ENCODE results near the gene RHOJ. TPM values are rescaled to one million over a fixed set of nuclear protein-coding genes. Genes with fewer than 3 reads are reported as not detected.
A peak's percentile ranks its signal among the peaks of the same experiment; 100 is the strongest.

Gene RHOJ
- total and polyA plus RNA-seq, 10 of the 15 experiments (the other 5 are each of a cell fraction or from before 2014, with no cell fraction given) = not detected

DNA sequence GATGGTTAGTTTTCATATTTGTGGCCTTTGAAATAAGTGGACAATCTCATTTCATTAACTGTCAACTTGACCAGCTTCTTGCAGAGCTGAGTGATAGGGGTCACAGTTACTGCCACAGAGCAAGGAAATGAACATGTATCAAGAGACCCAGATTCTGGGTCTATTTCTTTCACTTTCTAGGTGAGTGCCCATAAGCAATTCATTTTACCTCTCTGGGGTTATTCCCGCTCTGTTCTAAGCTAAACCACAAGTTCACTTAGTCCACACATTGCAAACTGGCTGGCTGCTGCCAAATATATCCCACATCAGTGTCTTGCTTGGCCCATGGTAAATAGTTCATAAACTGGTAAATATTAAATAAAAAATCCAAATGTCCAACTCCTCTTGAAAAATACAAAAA lies 84.6 kb downstream of the RHOJ start:
- no peaks in the 10 kb centered on the region for H3K36me3 ChIP-seq (ENCODE audit: control insufficient read depth in 2 of 2, insufficient read depth in 2 of 2, low read length in 1 of 2)
- BruUV-seq (replicated peaks) = no TSS peak
- H3K79me2 ChIP-seq (ENCODE audit: control insufficient read depth, insufficient read depth, low read length) = no peaks in the 10 kb centered on the region
- FAIRE-seq (no peak), DNase-seq (ENCODE audit: low read depth, low spot score) (no peak), ATAC-seq (peak; percentile 78)
- H2AFZ ChIP-seq (ENCODE audit: control insufficient read depth, low read depth, low read length) = no peak overlapping the region
- no peak overlapping the region for H3K9ac ChIP-seq (ENCODE audit: control insufficient read depth, insufficient read depth, low read length)
- 0% methylated on average over 1 of the region's 1 CpG for WGBS (ENCODE audit: insufficient coverage, insufficient replicate concordance, low lambda C conversion rate, missing lambda C conversion rate)
- H3K27me3 ChIP-seq (replicated peaks in 1 of 2; ENCODE audit: control insufficient read depth in 2 of 2, insufficient read depth in 2 of 2, low read length in 1 of 2) = no peaks in the 10 kb centered on the region
- H4K20me1 ChIP-seq (ENCODE audit: control insufficient read depth, insufficient read depth) = no peaks in the 10 kb centered on the region
- RAD21 ChIA-PET (ENCODE audit: unreplicated experiment) = interaction anchor here (1.0 kb wide), 1 partner anchor 8 kb away, joined by 4 read pairs; no protein-coding TSS in a partner anchor
- TF ChIP-seq, protein P1, sequence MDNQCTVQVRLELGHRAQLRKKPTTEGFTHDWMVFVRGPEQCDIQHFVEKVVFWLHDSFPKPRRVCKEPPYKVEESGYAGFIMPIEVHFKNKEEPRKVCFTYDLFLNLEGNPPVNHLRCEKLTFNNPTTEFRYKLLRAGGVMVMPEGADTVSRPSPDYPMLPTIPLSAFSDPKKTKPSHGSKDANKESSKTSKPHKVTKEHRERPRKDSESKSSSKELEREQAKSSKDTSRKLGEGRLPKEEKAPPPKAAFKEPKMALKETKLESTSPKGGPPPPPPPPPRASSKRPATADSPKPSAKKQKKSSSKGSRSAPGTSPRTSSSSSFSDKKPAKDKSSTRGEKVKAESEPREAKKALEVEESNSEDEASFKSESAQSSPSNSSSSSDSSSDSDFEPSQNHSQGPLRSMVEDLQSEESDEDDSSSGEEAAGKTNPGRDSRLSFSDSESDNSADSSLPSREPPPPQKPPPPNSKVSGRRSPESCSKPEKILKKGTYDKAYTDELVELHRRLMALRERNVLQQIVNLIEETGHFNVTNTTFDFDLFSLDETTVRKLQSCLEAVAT (IDR thresholded peaks at IDR 0.05) = no peak
- TF ChIP-seq NFIC (IDR thresholded peaks at IDR 0.05; ENCODE audit: low read depth, low read length) (peak; percentile 64; the same call in 1 of the 2 replicates), JUNB (IDR thresholded peaks at IDR 0.05) (peak; percentile 30; the same call in 1 of the 2 replicates), RUNX3 (IDR thresholded peaks at IDR 0.05; ENCODE audit: low read length) (peak; percentile 83)
- intact Hi-C loops (cut with micrococcal nuclease; ENCODE audit: unreplicated experiment) = no loop called here
- POLR2A ChIA-PET = no interaction called here
- SMC1A ChIA-PET (ENCODE audit: uncharacterized antibody, unreplicated experiment) = interaction anchor here (0.7 to 1.2 kb wide), 2 partner anchors 11 to 65 kb away, joined by 3 read pairs; no protein-coding TSS in a partner anchor
- no peaks in the 10 kb centered on the region for H3K9me3 ChIP-seq (replicated peaks; ENCODE audit: control insufficient read depth, insufficient read depth, low read length)
- H3K4me1 ChIP-seq (ENCODE audit: control insufficient read depth, insufficient read depth, low read length) = peaks cover 4% of the 10 kb centered on the region; the same call in 1 of the 2 replicates
- CTCF ChIA-PET = interaction anchor here (0.8 kb wide), 1 partner anchor 15 kb away, joined by 3 read pairs; no protein-coding TSS in a partner anchor
- in situ Hi-C loops (cut with MboI) = no loop called here
- peak overlapping the region; percentile 35; the same call in 1 of the 2 replicates for H3K4me2 ChIP-seq (ENCODE audit: control insufficient read depth, insufficient read depth)
- H3K4me3 ChIP-seq = no peak overlapping the region
- H3K27ac ChIP-seq (ENCODE audit: control insufficient read depth, insufficient read depth) = no peak overlapping the region

DNA sequence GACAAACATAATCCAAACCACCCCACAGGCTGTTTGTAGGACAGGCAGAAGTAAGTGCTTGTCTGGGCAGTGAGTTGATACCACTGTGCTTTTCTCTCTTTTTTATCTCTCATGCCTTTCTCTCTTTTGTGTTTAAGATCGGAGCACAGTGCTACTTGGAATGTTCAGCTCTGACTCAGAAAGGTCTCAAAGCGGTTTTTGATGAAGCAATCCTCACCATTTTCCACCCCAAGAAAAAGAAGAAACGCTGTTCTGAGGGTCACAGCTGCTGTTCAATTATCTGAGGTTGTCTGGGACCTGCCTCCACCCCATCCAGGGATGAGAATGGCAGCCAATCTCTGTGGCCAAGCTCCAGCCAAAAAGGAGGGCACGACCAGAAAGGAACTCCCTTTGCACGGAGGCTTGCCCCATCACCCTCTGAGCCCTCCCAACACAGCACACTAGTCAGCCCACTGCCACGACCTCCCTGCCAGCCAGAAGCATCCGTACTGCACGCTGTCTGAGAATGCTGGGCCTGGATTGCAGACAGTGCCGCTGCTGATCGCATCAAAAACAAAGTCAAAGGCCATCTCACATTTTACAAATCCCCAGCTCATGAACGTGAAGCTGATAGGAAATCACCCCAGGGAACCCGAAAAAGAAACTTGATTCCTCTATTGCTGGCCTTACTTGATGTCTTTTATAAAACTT lies 86.6 kb downstream of the RHOJ start:
- DNase-seq (ENCODE audit: low read depth, low spot score) = no peak
- intact Hi-C loops (cut with micrococcal nuclease; ENCODE audit: unreplicated experiment) = no loop called here
- peak; percentile 56 for FAIRE-seq
- in situ Hi-C loops (cut with MboI) = no loop called here
- no peak for ATAC-seq
- 61% methylated on average over 12 of the region's 12 CpGs for WGBS (ENCODE audit: insufficient coverage, insufficient replicate concordance, low lambda C conversion rate, missing lambda C conversion rate)
- ChIA-PET CTCF (no interaction called here), POLR2A (interaction anchor here (0.5 to 0.6 kb wide), 2 partner anchors 11 to 250 kb away, joined by 3 to 4 read pairs; no protein-coding TSS in a partner anchor), RAD21 (ENCODE audit: unreplicated experiment) (no interaction called here), SMC1A (ENCODE audit: uncharacterized antibody, unreplicated experiment) (no interaction called here)
- Histone ChIP-seq H2AFZ (ENCODE audit: control insufficient read depth, low read depth, low read length) (no peak overlapping the region), H3K27ac (ENCODE audit: control insufficient read depth, insufficient read depth) (no peak overlapping the region), H3K27me3 (replicated peaks in 1 of 2; ENCODE audit: control insufficient read depth in 2 of 2, insufficient read depth in 2 of 2, low read length in 1 of 2) (no peaks in the 10 kb centered on the region), H4K20me1 (ENCODE audit: control insufficient read depth, insufficient read depth) (no peaks in the 10 kb centered on the region), H3K4me3 (no peak overlapping the region), H3K4me2 (ENCODE audit: control insufficient read depth, insufficient read depth) (no peak overlapping the region), H3K36me3 (ENCODE audit: control insufficient read depth in 2 of 2, insufficient read depth in 2 of 2, low read length in 1 of 2) (no peaks in the 10 kb centered on the region), H3K4me1 (ENCODE audit: control insufficient read depth, insufficient read depth, low read length) (no peaks in the 10 kb centered on the region), H3K79me2 (ENCODE audit: control insufficient read depth, insufficient read depth, low read length) (no peaks in the 10 kb centered on the region), H3K9me3 (replicated peaks; ENCODE audit: control insufficient read depth, insufficient read depth, low read length) (no peaks in the 10 kb centered on the region), H3K9ac (ENCODE audit: control insufficient read depth, insufficient read depth, low read length) (no peak overlapping the region)
- BruUV-seq (replicated peaks) = no TSS peak
- TF ChIP-seq MEF2A (IDR thresholded peaks at IDR 0.05; ENCODE audit: insufficient read depth, low read depth, low read length) = no peak
- TF ChIP-seq, protein P1 (IDR thresholded peaks at IDR 0.05) = no peak
- TF ChIP-seq, protein P2, sequence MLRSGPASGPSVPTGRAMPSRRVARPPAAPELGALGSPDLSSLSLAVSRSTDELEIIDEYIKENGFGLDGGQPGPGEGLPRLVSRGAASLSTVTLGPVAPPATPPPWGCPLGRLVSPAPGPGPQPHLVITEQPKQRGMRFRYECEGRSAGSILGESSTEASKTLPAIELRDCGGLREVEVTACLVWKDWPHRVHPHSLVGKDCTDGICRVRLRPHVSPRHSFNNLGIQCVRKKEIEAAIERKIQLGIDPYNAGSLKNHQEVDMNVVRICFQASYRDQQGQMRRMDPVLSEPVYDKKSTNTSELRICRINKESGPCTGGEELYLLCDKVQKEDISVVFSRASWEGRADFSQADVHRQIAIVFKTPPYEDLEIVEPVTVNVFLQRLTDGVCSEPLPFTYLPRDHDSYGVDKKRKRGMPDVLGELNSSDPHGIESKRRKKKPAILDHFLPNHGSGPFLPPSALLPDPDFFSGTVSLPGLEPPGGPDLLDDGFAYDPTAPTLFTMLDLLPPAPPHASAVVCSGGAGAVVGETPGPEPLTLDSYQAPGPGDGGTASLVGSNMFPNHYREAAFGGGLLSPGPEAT (IDR thresholded peaks at IDR 0.05; ENCODE audit: low read depth) = no peak
- TF ChIP-seq NBN (IDR thresholded peaks at IDR 0.05) = no peak
- TF ChIP-seq MTA3 (IDR thresholded peaks at IDR 0.05; ENCODE audit: borderline replicate concordance, low read length) = no peak
- no peak for TF ChIP-seq ASH2L (IDR thresholded peaks at IDR 0.05; ENCODE audit: borderline replicate concordance, low read depth)
- no peak for TF ChIP-seq NFYA (IDR thresholded peaks at IDR 0.05; ENCODE audit: borderline replicate concordance, low read depth, low read length)
- TF ChIP-seq SP1 (IDR thresholded peaks at IDR 0.05; ENCODE audit: low read depth, low read length) = no peak
